ENCODE data around the gene NDUFB7.
"Not testable (repeated sequence)": the region's sequence is repeated elsewhere in the genome, so short reads cannot be mapped to it uniquely, and the experiment has no call there.

The NDUFB7 gene

GRCh38 chr19:14570864-14571527 is 870 bp downstream of the NDUFB7 start:
- no peak for DNase-seq

- DNase-seq, result no peak
Measured at GRCh38 chr19:14567079-14567478, 4.8 kb downstream of the NDUFB7 start.

- no peak for DNase-seq
Measured at GRCh38 chr19:14566712-14567077, 5.2 kb downstream of the NDUFB7 start.

- DNase-seq, result no peak
Measured at GRCh38 chr19:14565765-14566711, 5.8 kb downstream of the NDUFB7 start.

- no peak for DNase-seq
Measured at GRCh38 chr19:14565298-14565679, 6.6 kb downstream of the NDUFB7 start.

GRCh38 chr19:14564652-14565297 is 7.1 kb downstream of the NDUFB7 start:
- DNase-seq, result not testable (repeated sequence)

GRCh38 chr19:14563989-14564651 is 7.7 kb downstream of the NDUFB7 start:
- DNase-seq, result peak; percentile 42

GRCh38 chr19:14563590-14563926 is 8.3 kb downstream of the NDUFB7 start:
- no peak for DNase-seq

- no peak for DNase-seq
Measured at GRCh38 chr19:14562660-14563589, 8.9 kb downstream of the NDUFB7 start.

- DNase-seq, result no peak
Measured at GRCh38 chr19:14561847-14562351, 10.0 kb downstream of the NDUFB7 start.

- no peak for DNase-seq
Measured at GRCh38 chr19:14561249-14561648, 10.6 kb downstream of the NDUFB7 start.

GRCh38 chr19:14560776-14561108 is 11.1 kb downstream of the NDUFB7 start:
- DNase-seq, result no peak

- no peak for DNase-seq
Measured at GRCh38 chr19:14559916-14560775, 11.7 kb downstream of the NDUFB7 start.

GRCh38 chr19:14558370-14559066 is 13.3 kb downstream of the NDUFB7 start:
- no peak for DNase-seq

- peak; percentile 72 for DNase-seq
Measured at GRCh38 chr19:14556662-14557188, 15.1 kb downstream of the NDUFB7 start.

GRCh38 chr19:14555918-14556661 is 15.8 kb downstream of the NDUFB7 start:
- DNase-seq, result no peak

- DNase-seq, result no peak
Measured at GRCh38 chr19:14554382-14554812, 17.5 kb downstream of the NDUFB7 start.

GRCh38 chr19:14553939-14554243 is 18.0 kb downstream of the NDUFB7 start:
- DNase-seq, result no peak
